H9 (cell line): ENCODE data around the gene MYO18B. TPM values are rescaled to one million over a fixed set of nuclear protein-coding genes. Genes with fewer than 3 reads are reported as not detected.

Source experiments
- DNase-seq: peaks from one replicate; pipeline ENCODE4 v3.0.0-alpha.2; 2017
- H2AFZ ChIP-seq: one replicate; pipeline ENCODE4 v1.6.1; 2013; ENCODE audit warnings: mild to moderate bottlenecking, low read length, control low read depth, moderate library complexity
- H2AK5ac ChIP-seq: 2 replicates; pipeline ENCODE4 v1.6.1; 2013; ENCODE audit warnings: low read length, control low read depth, mixed read lengths; ENCODE audit not compliant: insufficient read length
- H2BK120ac ChIP-seq: one replicate; pipeline ENCODE4 v1.6.1; 2013; ENCODE audit warnings: low read depth, mild to moderate bottlenecking, low read length, control low read depth, inconsistent platforms; ENCODE audit not compliant: poor library complexity, severe bottlenecking
- H2BK12ac ChIP-seq: 2 replicates; pipeline ENCODE4 v1.6.1; 2013; ENCODE audit warnings: low read length, control low read depth, mixed read lengths, low read depth; ENCODE audit not compliant: insufficient read length
- H2BK15ac ChIP-seq: 2 replicates; pipeline ENCODE4 v1.6.1; 2013; ENCODE audit warnings: low read depth, low read length, control low read depth
- H2BK20ac ChIP-seq: one replicate; pipeline ENCODE4 v1.6.1; 2013; ENCODE audit warnings: low read depth, mild to moderate bottlenecking, low read length, control low read depth, inconsistent platforms; ENCODE audit not compliant: poor library complexity, severe bottlenecking
- H2BK5ac ChIP-seq: 2 replicates; pipeline ENCODE4 v1.6.1; 2013; ENCODE audit warnings: low read length, control low read depth, mixed read lengths; ENCODE audit not compliant: insufficient read length
- H3K14ac ChIP-seq: 2 replicates; pipeline ENCODE4 v1.6.1; 2013; ENCODE audit warnings: low read length, control low read depth; ENCODE audit not compliant: insufficient read depth
- H3K18ac ChIP-seq: 2 replicates; pipeline ENCODE4 v1.6.1; 2013; ENCODE audit warnings: low read depth, mild to moderate bottlenecking, mixed read lengths, low read length, control low read depth; ENCODE audit not compliant: insufficient read length
- H3K23ac ChIP-seq: 2 replicates; pipeline ENCODE4 v1.6.1; 2013; ENCODE audit warnings: low read length, control low read depth, mixed read lengths, low read depth; ENCODE audit not compliant: insufficient read length
- H3K23me2 ChIP-seq: 2 replicates; pipeline ENCODE4 v1.6.1; 2013; ENCODE audit warnings: low read depth, mild to moderate bottlenecking, mixed read lengths, low read length, control low read depth; ENCODE audit not compliant: insufficient read length, poor library complexity, severe bottlenecking
- H3K27ac ChIP-seq: 2 replicates; pipeline ENCODE4 v1.5.1; 2013; ENCODE audit warnings: low read length, control low read depth, mixed read lengths, low read depth; ENCODE audit not compliant: insufficient read length
- H3K27me3 ChIP-seq: 2 replicates; pipeline ENCODE4 v1.6.1; 2013; ENCODE audit warnings: low read length, control low read depth, inconsistent platforms; ENCODE audit not compliant: insufficient read depth
- H3K4ac ChIP-seq: 2 replicates; pipeline ENCODE4 v1.6.1; 2013; ENCODE audit warnings: low read depth, mild to moderate bottlenecking, control low read depth, inconsistent platforms, low read length, moderate library complexity
- H3K4me1 ChIP-seq: 2 replicates; pipeline ENCODE4 v1.6.1; 2013; ENCODE audit warnings: low read length, control low read depth, inconsistent platforms; ENCODE audit not compliant: insufficient read depth
- H3K4me2 ChIP-seq: 2 replicates; pipeline ENCODE4 v1.6.1; 2013; ENCODE audit warnings: low read length, control low read depth, mixed read lengths; ENCODE audit not compliant: insufficient read length, insufficient read depth
- H3K56ac ChIP-seq: 2 replicates; pipeline ENCODE4 v1.6.1; 2013; ENCODE audit warnings: low read depth, mild to moderate bottlenecking, mixed read lengths, low read length, control low read depth; ENCODE audit not compliant: insufficient read length
- H3K79me1 ChIP-seq: 2 replicates; pipeline ENCODE4 v1.6.1; 2013; ENCODE audit warnings: low read depth, mild to moderate bottlenecking, moderate library complexity, low read length, control low read depth, inconsistent platforms; ENCODE audit not compliant: insufficient read depth, poor library complexity, severe bottlenecking
- H3K79me2 ChIP-seq: 2 replicates; pipeline ENCODE4 v1.6.1; 2013; ENCODE audit warnings: low read length, control low read depth, inconsistent platforms; ENCODE audit not compliant: insufficient read depth
- H3K9ac ChIP-seq: 2 replicates; pipeline ENCODE4 v1.6.1; 2013; ENCODE audit warnings: low read length, control low read depth, mixed read lengths; ENCODE audit not compliant: insufficient read length; ENCODE audit errors: extremely low read depth
- H3K9me3 ChIP-seq: one replicate; pipeline ENCODE4 v1.6.1; 2013; ENCODE audit warnings: low read depth, low read length, inconsistent platforms; ENCODE audit not compliant: control insufficient read depth
- H3T11ph ChIP-seq: one replicate; pipeline ENCODE4 v1.6.1; 2013; ENCODE audit warnings: mild to moderate bottlenecking, low read length, control low read depth, inconsistent platforms
- H4K20me1 ChIP-seq: one replicate; pipeline ENCODE4 v1.6.1; 2013; ENCODE audit not compliant: control insufficient read depth, insufficient read length, insufficient read depth
- H4K5ac ChIP-seq: 2 replicates; pipeline ENCODE4 v1.6.1; 2013; ENCODE audit warnings: low read depth, mild to moderate bottlenecking, mixed read lengths, low read length, control low read depth; ENCODE audit not compliant: insufficient read length
- H4K8ac ChIP-seq: replicated peaks from 2 replicates; pipeline ENCODE4 v1.6.1; 2013; ENCODE audit warnings: low read length, control low read depth, mixed read lengths, low read depth; ENCODE audit not compliant: insufficient read length
- H4K91ac ChIP-seq: 2 replicates; pipeline ENCODE4 v1.6.1; 2013; ENCODE audit warnings: low read depth, mild to moderate bottlenecking, moderate library complexity, mixed read lengths, low read length, control low read depth; ENCODE audit not compliant: insufficient read length
- H3K27ac Mint-ChIP-seq, 3 experiments: 2 replicates in 2 of 3; 3 replicates in 1 of 3; pipeline ENCODE4 v1.8.0; 2020 to 2021; ENCODE audit warnings: mixed read lengths in 3 of 3, mild to moderate bottlenecking in 1 of 3, moderate library complexity in 1 of 3
- H3K27me3 Mint-ChIP-seq: 2 replicates; pipeline ENCODE4 v1.8.0; 2021; ENCODE audit warnings: low read depth, mild to moderate bottlenecking, moderate library complexity, mixed read lengths
- H3K36me3 Mint-ChIP-seq, 3 experiments: 2 replicates in 2 of 3; 3 replicates in 1 of 3; pipeline ENCODE4 v1.8.0; 2020 to 2021; ENCODE audit warnings: low read depth in 3 of 3, mixed read lengths in 3 of 3; ENCODE audit not compliant: insufficient read depth in 1 of 3
- H3K4me1 Mint-ChIP-seq, 2 experiments: 2 replicates each; pipeline ENCODE4 v1.8.0; 2020; ENCODE audit warnings: mixed read lengths in 2 of 2
- H3K4me3 Mint-ChIP-seq, 2 experiments: 2 replicates in 1 of 2; 3 replicates in 1 of 2; pipeline ENCODE4 v1.8.0; 2020 to 2021; ENCODE audit warnings: mild to moderate bottlenecking in 2 of 2, mixed read lengths in 2 of 2, moderate library complexity in 1 of 2
- H3K9me3 Mint-ChIP-seq, 2 experiments: 2 replicates in 1 of 2; 3 replicates in 1 of 2; pipeline ENCODE4 v1.8.0; 2020; ENCODE audit warnings: mild to moderate bottlenecking in 2 of 2, mixed read lengths in 2 of 2, moderate library complexity in 1 of 2
- WGBS: extraction: QIAGEN DNeasy Blood & Tissue Kit; methylation state at CpG from one replicate; pipeline ENCODE4 v1.1.7; 2013; ENCODE audit warnings: missing lambda C conversion rate, low lambda C conversion rate, mixed read lengths; ENCODE audit not compliant: insufficient read length; ENCODE audit errors: extremely low coverage; 5-methylcytosine and 5-hydroxymethylcytosine counted together
- total RNA-seq: library from RNA; stranded (reverse); gene quantifications from 2 replicates; pipeline ENCODE4 v1.2.1, GENCODE V29; 2021
- TF ChIP-seq, protein P1 (sequence below): fragments of 200-600 bp; sonication (generic); conservative IDR thresholded peaks from 3 replicates; pipeline ENCODE4 v1.8.0; 2021; ENCODE audit warnings: antibody characterized with exemption, mild to moderate bottlenecking

Gene MYO18B
- total RNA-seq, 1 experiment from 2014 or later, result 0.46 TPM

DNA sequence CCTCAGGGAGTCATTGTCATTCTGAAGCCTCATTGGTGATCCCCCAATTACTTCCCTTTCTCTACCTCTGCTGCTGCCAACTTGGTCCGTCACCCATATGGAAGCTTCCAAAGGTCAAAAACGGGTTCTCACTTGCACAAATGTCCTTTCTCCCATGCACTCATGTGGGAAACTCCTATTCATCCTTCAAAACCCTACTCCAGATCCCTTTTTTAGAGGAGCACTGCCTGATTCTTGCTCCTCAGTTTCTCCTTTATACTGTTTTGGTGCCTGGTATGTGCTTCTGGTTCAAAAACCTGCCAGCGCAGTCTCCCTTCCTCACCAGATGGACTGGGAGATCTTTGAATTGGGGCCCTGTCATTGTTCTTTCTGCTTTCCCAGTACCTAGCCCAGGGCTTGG lies 41.9 kb downstream of the MYO18B start:
- H2AK5ac ChIP-seq, result no peak overlapping the region
- H3T11ph ChIP-seq, result no peak overlapping the region
- peaks cover 11 to 12% of the 10 kb centered on the region in 2 experiments for H3K4me1 Mint-ChIP-seq
- H3K9ac ChIP-seq, result no peak overlapping the region
- H3K36me3 Mint-ChIP-seq, result no peaks in the 10 kb centered on the region
- no peaks in the 10 kb centered on the region for H3K23me2 ChIP-seq
- no peaks in the 10 kb centered on the region for H3K9me3 ChIP-seq
- H2BK20ac ChIP-seq, result no peak overlapping the region
- no peak overlapping the region for H3K4me3 Mint-ChIP-seq
- H3K27me3 Mint-ChIP-seq, result peaks cover 2% of the 10 kb centered on the region
- no peak overlapping the region for H2BK15ac ChIP-seq
- H3K79me2 ChIP-seq, result no peaks in the 10 kb centered on the region
- H3K9me3 Mint-ChIP-seq, result no peaks in the 10 kb centered on the region
- no peak overlapping the region for H3K18ac ChIP-seq
- no peaks in the 10 kb centered on the region for H3K79me1 ChIP-seq
- TF ChIP-seq, protein P1, sequence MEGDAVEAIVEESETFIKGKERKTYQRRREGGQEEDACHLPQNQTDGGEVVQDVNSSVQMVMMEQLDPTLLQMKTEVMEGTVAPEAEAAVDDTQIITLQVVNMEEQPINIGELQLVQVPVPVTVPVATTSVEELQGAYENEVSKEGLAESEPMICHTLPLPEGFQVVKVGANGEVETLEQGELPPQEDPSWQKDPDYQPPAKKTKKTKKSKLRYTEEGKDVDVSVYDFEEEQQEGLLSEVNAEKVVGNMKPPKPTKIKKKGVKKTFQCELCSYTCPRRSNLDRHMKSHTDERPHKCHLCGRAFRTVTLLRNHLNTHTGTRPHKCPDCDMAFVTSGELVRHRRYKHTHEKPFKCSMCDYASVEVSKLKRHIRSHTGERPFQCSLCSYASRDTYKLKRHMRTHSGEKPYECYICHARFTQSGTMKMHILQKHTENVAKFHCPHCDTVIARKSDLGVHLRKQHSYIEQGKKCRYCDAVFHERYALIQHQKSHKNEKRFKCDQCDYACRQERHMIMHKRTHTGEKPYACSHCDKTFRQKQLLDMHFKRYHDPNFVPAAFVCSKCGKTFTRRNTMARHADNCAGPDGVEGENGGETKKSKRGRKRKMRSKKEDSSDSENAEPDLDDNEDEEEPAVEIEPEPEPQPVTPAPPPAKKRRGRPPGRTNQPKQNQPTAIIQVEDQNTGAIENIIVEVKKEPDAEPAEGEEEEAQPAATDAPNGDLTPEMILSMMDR, result no peak
- no peaks in the 10 kb centered on the region for H4K20me1 ChIP-seq
- H4K91ac ChIP-seq, result no peak overlapping the region
- no peak overlapping the region for H2BK120ac ChIP-seq
- no peak overlapping the region for H3K4me2 ChIP-seq
- H3K4me1 ChIP-seq, result no peaks in the 10 kb centered on the region; the same call in 1 of the 2 replicates
- H3K27me3 ChIP-seq, result no peaks in the 10 kb centered on the region
- H2AFZ ChIP-seq, result no peak overlapping the region
- no peak overlapping the region for H4K5ac ChIP-seq
- no peak overlapping the region for H3K4ac ChIP-seq
- no peak for DNase-seq
- no peak overlapping the region for H3K27ac Mint-ChIP-seq
- no CpG with 5 or more reads among the region's 3 CpGs for WGBS
- H2BK12ac ChIP-seq, result no peak overlapping the region
- H3K23ac ChIP-seq, result no peak overlapping the region
- H4K8ac ChIP-seq, result no peak overlapping the region
- H3K14ac ChIP-seq, result no peak overlapping the region
- no peak overlapping the region for H3K56ac ChIP-seq
- no peak overlapping the region for H3K27ac ChIP-seq
- no peak overlapping the region for H2BK5ac ChIP-seq
